T follicular helper cell (primary cell): ENCODE data around the gene FLAD1.
"Not testable (repeated sequence)": the region's sequence is repeated elsewhere in the genome, so short reads cannot be mapped to it uniquely, and the experiment has no call there.

Source experiments
- DNase-seq: peaks from one replicate; pipeline ENCODE4 v3.0.0-alpha.2; 2020; ENCODE audit warnings: low read depth

Gene FLAD1

GRCh38 chr1:154990276-154990675 lies 7.1 kb downstream of the FLAD1 start:
- DNase-seq = no peak

GRCh38 chr1:154992721-154993571 lies 9.8 kb downstream of the FLAD1 start:
- DNase-seq = no peak

DNA sequence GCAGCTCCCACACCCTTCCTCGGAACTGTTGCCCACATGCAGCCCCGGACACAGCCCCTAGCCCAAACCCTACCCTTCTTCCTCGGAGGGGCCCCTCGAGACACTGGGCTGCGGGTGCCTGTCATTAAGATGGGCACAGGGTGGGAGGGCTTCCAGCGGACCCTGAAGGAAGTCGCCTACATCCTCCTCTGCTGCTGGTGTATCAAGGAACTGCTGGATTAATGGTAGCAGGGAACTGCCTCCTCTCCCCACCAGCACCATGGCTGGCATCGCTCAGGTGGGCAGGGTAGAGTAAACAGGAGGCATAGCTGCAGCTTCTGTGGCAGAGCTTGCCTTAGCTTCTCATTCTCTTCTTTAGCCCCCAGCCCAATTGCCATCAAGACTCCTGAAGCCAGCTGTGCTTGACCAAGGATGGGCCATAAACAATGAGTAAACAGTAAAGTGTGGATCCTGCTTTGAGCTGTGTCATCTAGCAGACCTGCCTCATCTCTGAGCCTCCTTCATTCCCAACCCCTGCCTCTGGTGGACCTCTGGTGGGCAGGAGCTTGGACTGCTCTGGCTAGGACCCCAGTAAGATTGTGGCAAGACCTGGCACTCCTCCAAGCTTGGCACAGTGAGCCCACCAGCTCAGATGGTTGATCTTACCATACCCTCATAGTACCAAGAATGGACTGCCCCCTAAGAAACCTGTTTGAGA lies 10.6 kb downstream of the FLAD1 start, which contains the start of gene LENEP:
LENEP (plus strand) TSS at position 15 of the 697 bp plus-strand sequence; CDS start at position 37, 22 bp downstream.
- DNase-seq = no peak

DNA sequence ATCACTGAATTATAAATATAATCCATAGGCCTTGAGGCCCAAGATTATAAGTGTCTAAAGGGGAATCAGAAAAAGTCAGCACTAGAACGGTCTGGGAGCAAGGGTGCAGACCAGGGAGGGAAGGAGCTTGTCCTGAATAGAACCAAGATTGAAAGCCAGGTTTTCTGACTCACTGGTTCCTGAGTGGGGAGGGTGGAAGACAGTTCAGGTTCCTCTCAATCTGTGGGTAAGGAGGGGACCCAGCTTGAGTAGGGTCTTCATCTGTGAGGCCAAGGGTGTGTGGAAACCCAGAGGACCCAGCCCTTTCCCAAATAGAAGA lies 11.1 kb downstream of the FLAD1 start:
- DNase-seq = no peak

DNA sequence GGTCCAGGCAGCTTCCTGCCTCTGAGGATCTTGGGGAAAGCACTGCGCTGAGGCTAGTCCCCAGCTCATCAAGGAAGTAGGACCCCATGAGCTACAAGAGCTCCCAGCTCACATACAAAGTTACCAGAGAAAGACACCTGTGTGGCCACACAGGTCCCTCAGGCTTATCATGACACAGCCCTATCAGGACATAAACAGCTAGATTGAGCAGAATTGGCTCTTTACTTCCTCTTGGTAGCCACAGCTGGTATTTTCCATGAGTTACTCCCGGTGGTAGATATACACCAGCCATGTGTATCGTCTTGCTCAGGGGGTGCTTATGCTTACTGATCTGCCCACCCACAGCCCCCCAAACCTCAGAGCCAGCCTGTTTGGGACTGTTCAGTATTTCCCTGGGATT lies 11.4 kb downstream of the FLAD1 start:
- DNase-seq = no peak

DNA sequence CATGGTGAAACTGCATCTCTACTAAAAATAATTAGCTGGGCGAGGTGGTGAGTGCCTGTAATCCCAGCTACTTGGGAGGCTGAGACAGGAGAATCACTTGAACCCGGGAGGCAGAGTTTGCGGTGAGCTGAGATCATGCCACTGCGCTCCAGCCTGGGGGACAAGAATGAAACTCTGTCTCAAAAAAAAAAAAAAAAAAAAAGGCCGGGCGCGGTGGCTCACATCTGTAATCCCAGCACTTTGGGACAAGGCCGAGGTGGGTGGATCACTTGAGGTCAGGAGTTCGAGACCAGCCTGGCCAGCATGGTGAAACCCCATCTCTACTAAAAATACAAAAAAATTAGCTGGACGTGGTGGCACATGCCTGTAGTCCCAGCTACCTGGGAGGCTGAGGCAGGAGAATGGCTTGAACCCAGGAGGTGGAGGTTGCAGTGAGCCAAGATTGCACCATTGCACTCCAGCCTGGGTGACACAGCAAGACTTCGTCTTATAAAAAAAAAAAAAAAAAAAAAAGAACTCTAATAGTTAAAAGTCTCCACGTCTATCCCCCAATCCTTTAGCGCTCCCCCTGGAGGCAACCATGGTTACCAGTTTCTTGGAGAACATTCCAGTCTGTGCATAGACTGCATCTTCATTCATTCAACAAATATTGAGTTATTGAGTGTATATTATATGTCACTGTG lies 12.3 kb downstream of the FLAD1 start:
- DNase-seq = not testable (repeated sequence)

GRCh38 chr1:154996966-154997701 lies 14.0 kb downstream of the FLAD1 start:
- DNase-seq = no peak

GRCh38 chr1:154998201-154998780 lies 15.1 kb downstream of the FLAD1 start:
- DNase-seq = no peak

DNA sequence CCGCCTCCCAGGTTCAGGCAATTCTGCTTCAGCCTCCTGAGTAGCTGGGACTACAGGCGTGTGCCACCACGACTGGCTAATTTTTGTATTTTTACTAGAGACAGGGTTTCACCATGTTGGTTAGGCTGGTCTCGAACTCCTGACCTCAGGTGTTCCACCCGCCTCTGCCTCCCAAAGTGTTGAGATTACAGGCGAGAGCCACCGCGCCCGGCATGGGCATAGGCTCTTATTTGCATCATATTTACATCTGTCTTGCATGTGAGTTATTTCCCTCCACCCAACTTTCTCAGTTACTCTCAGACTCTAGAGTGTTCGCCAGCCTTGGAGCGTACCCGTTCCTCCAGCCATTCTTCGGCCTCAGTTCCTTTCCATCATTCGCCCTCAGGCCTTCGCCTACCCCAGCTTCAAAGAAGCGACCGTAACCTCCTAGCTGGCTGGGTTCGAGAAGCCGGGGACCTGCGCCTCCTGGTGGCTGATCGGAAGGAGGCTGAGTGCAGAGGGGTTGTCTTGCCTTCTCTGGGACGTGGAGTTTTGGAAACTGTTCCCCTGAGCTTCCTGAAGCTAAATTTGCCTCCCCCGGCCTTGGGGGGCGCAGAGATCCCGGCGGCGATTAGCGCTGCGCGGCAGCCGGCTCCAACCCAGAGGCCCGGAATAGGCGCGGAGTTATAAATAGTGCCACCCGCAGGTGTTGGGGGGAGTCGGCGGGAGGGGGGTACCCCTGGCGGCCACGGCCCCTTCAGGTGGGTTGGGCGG lies 15.8 kb downstream of the FLAD1 start:
- DNase-seq = no peak

- DNase-seq = no peak
Observed at GRCh38 chr1:154999571-155000410, 16.6 kb downstream of the FLAD1 start.

GRCh38 chr1:155000411-155000725 lies 17.2 kb downstream of the FLAD1 start:
- no peak for DNase-seq

DNA sequence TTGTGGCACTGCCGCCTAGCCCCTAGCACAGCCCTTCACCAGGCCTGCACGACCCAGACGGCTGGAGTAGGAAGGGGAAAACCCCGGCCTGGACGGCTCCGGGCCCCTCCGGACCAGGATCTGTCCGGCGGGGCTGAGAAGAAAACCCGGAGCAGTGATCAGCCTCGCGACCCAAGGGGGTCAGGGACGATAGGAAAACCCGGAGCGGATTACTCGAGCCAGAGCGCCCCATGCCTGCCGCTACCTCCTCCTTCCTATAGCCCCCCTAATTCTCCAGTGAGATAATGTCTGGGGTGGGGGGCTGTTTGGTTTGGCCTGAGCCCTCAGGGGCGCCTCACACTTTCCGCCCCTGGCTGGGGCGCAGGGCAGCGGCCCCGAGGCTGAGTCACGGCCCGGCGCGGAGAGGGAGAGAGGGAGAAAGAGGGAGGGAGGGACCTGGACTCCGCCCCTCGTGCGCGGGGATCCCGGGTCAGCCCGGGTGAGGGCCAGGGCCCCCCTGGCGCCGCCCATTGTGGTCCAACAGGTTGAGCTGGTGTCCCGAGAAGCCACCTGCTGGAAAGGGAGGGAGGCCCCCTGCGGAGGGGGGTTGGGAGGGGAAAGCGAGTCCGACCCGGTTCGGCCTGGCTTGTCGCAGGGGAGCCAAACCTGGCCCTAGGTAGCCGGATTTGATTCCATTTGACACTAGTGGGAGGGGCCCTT lies 17.7 kb downstream of the FLAD1 start:
- peak; percentile 72 for DNase-seq

GRCh38 chr1:155001425-155001674 lies 18.2 kb downstream of the FLAD1 start:
- no peak for DNase-seq

- peak; percentile 96 for DNase-seq
Observed at GRCh38 chr1:155001675-155002463, 18.7 kb downstream of the FLAD1 start.

DNA sequence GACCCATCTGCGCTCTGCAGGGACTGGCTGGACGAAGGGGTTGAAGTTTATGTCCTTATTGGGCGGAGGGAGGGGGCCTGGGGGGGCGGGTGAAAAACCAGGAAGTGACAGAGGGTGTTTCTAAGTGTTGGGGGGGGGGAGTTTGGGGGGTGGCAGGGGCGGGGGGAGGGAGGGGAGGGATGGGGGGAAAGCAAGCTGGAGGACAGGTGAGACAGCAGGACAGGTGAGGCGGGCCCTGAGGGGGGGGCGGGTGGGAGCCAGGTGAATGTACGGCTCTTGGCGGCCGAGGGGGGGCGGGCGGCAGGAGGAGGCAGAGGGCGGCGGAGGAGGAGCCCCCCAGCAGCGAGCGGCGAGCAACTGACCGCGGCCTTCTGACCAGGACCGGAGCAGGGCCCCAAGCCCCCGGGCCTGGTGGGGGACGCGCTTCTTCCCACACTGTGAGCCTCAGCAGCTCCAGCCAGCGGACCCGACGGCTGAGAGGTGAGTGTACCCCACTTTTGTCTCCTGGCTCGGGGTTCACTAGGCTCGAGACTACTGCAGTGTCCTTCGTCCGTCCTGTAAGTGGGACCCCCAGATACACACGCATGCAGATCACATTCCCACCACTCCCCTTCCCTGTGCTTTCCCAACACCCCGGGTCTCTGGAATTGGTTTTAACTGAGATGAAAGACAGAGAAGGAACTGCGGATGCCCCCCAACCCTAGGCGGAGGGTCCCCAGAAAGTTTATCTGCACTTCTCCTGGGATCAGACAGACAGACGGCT lies 19.5 kb downstream of the FLAD1 start, which contains the start of gene ZBTB7B:
ZBTB7B (plus strand) TSS at position 339 of the 763 bp plus-strand sequence. CDS start 11,859 bp downstream, outside the sequence.
- DNase-seq = no peak

- DNase-seq = no peak
Observed at GRCh38 chr1:155003227-155003765, 20.2 kb downstream of the FLAD1 start.

- no peak for DNase-seq
Observed at GRCh38 chr1:155003766-155004351, 20.7 kb downstream of the FLAD1 start.
